ENCODE measurements around the gene MVB12B. TPM values are rescaled to one million over a fixed set of nuclear protein-coding genes. Genes with fewer than 3 reads are reported as not detected.

MVB12B gene
- total RNA-seq, 1 donor from 2014 or later = 22.2 TPM

DNA sequence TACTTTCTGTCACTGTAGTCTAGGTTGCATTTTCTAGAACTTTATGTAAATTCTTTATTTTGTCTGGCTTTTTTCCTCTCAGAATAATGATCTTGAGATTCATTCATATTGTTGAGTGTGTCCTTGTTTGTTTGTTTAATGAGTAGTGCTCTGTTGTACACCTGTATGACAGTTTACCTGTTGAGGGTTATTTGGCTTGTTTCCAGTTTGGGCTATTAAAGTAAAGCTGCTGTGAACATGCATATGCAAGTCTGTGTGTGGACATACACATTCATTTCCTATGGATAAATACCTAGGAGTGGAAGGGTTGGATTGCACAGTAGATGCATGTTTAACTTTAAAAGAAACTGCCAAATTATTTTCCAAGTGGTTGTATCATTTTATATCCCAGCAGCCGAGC lies 30.4 kb downstream of the MVB12B start:
- no peak for DNase-seq (ENCODE audit: low spot score)

DNA sequence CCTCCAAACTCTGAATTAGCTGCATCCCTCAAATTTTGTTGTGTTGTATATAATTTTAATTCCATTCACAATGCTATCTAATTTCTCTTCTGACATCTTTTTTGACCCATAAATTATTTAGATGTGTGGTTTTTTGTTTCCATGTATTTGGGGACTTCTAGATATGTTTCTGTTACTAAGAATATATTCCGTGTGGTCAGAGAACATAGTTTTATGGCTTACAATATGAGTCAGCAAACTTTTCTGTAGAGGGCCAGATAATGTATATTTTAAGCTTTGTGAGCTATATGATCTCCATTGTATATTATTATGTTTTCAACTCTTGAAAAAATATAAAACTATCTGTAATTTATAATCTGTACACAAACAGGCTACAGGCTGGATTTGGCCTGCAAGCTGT lies 33.4 kb downstream of the MVB12B start:
- DNase-seq (ENCODE audit: low spot score) = no peak

DNA sequence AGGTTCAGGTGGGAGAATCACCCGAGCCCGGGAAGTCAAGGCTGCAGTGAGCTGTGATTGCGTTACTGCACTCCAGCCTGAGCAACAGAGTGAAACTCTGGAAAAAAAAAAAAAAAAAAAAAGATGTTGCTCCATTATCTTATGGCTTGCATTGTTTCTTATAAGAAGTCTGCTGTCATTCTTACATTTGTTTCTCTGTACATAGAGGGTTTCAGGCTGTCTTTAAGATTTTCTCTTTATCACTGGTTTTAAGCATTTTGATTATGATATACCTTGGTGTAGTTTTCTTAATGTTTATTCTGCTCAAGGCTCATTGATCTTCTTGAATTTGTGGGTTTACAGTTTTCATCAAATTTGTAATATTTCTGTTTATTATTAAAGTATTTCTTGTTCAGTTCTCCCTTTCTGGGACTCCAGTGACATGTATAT lies 35.2 kb downstream of the MVB12B start:
- DNase-seq (ENCODE audit: low spot score) = no peak

DNA sequence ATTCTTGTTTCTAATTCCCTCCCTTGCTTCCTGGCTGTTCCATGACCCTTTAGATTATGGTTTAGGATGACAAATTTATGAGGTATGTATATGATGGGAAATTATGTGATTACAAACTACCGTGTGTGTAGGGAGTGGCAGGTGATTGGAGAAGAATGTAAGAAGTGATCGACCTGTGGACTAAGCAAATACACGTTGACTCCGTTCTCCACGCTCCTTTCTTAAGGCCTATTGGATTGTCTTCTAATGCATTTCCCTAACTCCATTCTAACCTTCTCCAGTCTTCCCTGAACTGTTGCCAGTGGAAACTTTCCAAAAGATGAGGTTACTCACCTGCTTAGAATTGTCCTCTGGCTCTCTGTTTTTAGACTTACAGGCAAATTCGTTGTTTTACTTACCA lies 36.6 kb downstream of the MVB12B start:
- DNase-seq (ENCODE audit: low spot score) = no peak

DNA sequence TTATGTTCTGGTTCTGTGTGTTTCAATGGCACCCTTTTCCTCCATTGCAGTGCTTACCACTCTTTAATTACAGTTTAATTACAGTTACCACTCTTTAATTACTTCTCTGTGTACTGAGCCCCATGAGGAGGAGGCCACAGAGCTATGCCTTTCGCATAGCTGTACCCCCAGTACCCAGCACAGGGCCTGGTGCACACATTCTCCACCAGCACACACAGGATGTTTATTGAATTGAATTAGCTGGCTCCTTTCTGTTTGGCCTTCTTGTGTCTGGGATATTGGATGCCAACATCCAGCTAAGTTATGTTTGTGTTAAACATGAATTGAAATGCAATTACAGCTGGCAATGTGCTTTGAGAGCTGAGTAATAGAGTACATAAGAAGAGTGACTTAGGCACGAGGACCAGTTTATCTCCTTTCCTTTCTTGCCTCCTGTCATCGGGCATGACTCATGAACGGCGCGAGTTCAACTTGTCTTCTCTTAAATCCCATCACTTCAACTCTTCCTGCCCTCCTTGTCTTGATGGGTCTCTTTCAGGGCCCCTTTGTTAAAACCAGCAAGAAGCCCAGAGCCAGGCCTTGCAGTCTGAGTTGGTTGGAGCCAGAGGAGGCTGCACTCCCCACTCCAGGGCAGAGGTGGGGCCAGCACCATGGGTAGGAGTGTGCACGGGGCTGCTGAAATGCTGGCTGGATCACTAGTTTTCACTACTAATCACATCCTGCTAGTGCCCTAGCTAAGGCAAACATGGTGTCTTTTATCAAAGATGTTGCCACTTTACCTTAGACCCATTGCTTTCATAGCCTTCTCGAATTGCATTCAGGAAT lies 37.4 kb downstream of the MVB12B start:
- no peak for DNase-seq (ENCODE audit: low spot score)

DNA sequence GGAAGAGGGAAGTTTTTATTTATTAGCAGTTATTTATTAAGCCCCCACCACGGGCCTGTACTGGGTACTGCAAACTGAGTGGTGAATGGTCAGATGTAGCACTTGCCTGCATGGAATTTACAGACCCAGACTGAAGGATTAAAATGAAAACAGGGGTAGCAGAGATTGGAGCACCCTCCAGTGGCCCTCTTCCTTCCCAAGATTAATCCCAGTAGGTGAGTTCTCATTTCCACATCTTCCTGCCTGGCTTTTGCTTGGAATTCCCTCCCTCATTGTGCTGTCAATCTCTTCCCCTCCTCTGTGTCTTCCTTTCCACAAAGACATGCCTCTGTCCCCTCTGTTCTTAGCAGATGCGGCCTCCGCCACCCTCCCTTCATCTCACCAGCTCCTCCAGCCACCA lies 39.2 kb downstream of the MVB12B start:
- DNase-seq (ENCODE audit: low spot score) = no peak

DNA sequence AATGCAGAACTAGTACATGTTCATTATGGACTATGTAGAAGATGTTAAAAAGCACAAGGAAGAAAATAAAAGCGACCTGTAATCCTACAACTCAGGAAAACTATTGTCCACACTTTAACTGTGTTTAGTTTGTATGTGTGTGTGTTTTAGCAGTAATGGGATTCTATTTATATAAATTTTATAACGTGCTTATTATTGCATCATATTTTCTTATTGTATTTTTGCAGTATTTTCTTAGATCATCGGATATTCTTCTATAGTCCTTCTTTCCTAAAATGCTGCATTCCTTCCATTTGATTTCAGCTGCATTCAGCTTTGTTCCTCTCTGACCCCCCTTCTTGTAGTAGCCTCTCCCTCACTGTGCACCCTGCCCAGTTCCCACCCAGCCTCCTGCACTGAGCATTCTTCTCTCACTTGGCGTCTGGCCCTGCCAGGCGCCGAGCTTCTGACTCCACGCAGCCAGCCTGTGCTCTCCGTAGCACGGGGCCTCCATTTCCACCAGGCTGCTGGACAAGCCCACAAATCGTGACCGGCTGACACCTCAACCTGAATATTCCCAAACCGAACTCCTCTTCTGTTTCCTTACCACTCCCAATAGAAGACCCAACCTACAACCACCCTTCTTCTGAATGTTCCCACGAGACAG lies 39.9 kb downstream of the MVB12B start:
- DNase-seq (ENCODE audit: low spot score) = no peak

DNA sequence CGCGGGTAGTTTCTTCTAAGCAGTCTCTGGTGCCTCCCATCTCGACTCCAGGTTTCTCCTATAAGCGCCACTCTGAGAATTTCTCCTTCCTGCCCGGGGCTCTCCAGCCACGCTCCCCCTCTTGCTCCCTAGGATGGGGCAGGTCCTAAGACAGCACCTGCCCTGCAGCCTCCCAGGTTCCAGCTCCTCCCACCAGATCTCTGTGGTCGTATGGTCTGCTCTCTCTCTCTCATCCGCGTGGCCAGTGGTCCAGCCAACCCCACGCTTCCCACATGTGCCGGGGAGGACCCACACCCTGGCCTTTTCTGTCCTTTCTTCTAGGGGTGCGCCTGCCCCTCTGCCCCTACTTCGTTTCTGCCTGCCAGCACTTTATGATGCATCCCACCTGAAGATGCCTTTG lies 40.5 kb downstream of the MVB12B start:
- DNase-seq (ENCODE audit: low spot score) = no peak

DNA sequence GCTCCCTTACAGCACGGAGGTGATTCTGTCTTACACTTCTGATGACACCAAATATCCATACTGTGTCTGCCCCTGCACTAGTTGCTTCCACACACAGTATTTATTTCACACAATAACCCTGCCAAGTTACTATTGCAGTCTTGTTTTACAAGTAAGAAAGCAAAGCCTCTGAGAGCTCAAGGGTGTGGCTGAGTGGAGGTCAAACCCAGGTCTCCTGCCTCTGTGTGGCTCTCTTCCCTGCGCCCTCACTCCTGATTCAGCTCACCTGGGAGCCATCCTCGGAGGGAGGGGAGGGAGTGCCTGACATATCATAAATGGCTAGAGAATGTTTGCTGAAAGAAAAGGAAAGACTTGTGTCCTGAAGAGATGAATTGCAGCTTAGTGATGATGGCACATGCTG lies 41.0 kb downstream of the MVB12B start:
- no peak for DNase-seq (ENCODE audit: low spot score)

DNA sequence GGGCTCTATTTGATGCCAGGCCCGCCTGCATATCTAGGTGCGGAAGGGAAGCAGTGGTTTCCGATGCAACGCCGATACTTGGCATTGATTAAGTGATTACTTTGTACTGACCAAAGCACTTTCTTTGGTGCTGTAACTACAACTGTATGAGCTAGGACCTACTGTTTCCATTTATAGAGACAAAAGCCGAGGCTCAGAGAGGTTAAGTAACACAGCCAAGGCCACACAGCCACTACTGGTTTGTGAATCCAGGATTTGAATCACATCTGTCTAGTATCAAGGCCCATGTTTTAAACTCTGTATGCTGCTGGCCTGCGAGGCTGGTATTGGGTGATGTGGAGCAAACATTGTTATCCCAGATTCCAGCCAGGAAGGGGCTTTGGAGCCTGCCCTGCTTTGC lies 41.4 kb downstream of the MVB12B start:
- DNase-seq (ENCODE audit: low spot score) = no peak

DNA sequence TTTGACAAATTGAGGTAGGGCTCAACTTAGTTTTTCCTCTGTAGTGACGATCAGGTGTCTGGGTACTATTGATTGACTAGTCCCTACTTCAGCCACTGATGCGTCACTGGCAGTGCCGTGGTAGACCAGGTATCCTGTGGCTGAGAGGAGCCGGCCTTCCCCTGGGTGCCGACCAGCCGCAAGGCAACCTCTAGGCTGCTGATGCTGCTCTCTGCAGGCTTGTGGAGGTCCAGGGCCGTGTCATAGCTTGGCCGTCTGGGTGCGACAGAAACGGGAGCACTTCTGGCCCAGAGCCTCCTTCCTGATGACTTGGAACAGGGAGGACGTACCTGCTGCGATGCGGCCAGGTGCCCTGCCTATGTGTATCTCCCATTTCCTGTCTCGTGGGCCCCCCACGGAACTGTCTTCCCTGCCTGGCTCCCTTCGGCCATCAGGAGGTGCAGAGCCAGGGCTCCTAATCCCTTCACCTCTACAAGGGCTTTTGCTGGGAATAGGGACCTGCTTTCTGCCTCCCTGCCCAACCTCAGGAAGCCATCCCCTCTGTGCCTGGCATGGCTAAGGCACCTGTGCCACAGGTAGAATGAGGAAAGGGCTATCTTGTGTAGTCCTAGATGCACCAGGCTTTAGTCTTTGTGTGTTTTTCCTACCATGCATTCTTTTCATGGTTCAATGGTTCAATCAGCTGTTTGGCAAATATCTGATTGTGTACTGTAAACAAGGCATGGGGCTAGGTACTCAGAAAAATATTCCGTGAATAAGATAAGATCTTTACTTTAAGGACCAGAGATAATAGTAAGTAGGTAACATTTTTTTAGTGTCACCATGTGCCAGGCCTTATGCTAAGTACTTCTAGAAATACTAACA lies 44.6 kb downstream of the MVB12B start:
- DNase-seq (ENCODE audit: low spot score) = no peak

DNA sequence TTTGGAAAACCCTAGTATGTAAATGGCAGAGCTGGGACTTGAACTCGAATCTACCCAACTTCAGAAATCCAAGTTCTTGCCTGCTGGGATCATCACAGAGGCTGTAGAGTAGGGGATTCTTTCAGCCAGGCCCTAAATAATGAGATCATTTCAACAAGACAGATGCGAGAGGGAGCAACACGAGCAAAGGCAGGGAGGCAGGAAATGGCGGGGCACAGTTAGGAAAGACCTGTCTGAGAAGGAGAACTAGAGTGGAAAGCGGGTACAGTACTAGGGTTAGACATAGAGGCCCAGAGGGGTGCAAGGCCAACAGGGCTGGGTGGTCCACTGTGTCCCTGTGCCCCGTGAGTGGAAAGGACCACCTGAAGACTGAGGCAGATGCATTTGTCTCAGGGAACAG lies 46.1 kb downstream of the MVB12B start:
- no peak for DNase-seq (ENCODE audit: low spot score)

DNA sequence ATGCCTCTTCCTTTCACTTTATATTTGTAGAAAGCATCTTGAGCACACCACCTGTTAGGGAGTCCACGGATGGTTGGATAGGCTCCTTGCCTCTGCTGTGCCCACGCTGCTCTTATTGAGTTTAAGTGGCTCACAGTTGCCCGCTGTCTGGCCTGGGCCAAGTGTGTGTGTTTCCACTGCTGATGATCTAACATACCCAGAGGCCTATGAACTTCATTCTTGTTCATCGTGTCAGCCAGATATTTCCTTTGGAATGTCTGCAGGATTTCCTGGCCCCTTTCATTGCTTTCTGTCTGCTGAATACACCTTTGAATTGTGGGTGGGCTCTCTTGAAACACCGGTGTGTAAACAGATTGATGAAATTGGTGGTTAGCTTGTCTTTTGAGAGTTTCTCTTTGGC lies 46.6 kb downstream of the MVB12B start:
- no peak for DNase-seq (ENCODE audit: low spot score)

DNA sequence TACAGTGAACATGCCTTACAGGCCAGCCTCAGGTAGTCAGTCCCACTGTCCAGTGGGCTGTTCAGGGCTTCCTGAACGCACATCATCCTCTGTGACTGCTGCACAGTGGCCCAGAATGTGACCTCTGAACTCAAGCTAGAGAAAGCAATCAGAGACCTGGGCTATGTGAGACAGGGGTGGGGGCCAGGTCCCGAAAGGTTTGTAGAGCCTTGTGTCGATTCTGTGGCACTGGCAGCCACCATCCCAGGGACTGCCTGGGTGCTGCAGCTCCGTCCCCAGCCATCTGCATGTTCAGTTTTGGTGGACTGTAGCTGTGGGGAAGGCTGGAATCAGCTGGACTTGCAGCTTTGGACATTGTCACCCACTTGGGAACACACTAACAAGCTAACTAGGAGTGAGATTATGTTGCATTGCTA lies 47.7 kb downstream of the MVB12B start:
- no peak for DNase-seq (ENCODE audit: low spot score)

DNA sequence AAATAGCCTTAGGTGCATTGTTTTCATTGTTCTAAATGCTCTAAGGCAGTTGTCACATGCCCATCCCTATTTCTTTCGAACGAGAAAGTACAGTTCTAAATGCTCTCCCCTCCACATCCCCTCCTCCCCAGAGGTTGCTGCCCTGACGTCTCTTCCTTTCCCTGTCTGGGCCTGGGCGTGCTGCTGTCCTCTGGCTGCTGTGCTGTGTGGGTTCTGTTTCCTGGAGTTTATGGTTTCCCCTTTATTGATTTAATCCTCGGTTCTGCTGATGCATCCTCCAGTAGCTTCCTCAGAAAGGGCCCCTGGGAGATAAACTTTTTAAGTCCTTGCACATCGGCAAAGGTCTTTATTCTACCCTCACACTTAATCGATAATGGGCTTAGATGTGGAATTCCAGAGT lies 48.8 kb downstream of the MVB12B start:
- no peak for DNase-seq (ENCODE audit: low spot score)

DNA sequence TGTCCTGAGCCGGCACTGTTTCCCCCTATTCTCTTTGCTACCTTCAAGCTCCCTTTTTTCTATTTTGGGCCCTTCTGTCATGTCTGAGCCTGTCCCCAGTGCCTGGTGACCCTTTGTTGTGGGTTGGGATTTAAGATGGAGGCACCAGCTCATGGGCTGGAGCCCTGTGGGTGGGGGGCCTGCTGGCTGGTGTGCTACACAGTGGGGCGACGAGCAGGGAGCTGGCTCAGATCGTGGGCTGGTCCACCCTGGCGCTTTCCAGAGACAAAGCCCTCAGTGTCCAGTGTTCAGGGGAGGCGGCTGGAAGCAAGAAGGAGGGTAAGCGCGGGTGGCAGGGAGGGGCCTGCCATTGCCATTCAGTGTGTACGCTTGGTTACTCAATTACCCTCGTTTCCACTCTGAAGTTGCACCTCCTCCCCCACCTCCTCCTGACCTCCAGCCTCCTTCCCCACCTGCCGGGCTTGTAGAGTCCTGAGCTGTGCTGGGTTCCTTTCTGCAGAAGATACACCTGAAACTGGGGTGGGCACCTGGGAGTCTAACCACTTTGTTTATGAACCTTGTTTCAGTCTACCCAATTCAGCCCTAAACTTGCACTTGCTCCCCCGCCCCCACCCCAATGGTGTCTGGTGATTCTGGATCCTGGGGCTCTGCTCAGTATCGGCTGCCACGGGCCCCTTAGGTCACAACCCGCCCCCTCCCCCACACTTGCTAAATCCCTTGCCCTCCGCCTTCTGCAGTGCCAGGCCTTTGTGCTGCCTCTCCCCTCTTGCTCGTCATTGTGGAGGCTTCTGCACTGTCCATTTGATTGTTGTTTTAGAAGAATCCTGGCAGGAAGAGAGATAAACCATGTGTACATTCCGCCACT lies 49.9 kb downstream of the MVB12B start:
- DNase-seq (ENCODE audit: low spot score) = no peak

DNA sequence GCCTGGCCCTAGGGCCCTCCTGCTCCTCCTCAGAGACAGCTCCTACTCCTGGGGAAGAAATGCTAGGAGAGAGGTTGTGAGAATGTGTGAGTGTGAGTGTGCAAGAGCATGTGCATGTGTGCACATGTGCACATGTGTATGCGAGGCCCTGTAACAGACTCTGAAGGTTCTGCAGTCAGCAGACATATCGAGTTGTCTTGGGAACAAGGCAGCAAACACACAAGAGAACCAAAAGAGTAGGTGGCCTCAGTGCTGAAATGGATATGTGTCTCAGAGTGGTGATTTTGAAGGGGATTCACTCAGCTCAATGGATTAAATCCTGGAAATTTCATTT lies 50.5 kb downstream of the MVB12B start:
- DNase-seq (ENCODE audit: low spot score) = no peak

DNA sequence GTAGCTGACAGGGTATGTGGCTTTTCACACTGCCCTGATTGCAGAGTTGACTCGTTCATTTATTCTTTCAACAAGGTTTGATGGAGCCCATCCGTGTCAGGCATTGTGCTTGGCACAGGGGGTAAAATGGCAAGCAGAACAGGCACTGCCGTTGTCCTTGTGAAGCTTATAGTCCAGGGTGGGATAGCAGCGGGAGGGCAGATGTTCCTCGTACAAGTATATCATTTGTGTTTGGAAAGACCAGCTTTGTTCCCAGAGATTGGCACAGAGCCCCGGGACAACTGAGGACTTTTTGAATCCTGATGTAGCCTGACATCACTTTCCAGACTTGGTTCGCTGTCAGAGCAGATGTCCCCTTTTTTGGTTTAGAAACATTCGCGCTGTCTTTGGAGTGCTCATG lies 50.9 kb downstream of the MVB12B start:
- DNase-seq (ENCODE audit: low spot score) = no peak

DNA sequence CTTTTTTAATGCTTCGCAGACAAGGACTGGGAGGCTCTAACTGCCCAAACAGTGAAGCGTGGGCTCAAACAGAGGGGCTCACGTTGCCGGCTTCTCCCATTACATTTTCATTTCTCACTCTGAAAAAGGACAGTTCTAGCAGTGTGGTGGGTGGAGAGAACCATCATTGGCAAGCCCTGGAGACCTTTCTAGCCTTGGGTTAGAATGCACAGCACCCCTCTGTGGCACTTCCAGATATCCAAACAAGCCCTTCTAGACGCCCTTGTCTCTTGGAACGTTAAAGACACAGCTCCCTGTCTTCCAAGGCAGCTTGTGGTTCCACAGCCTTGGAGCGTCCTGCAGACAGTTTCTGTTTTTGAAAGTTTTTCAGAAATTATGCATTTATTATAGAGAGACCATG lies 52.1 kb downstream of the MVB12B start:
- no peak for DNase-seq (ENCODE audit: low spot score)

DNA sequence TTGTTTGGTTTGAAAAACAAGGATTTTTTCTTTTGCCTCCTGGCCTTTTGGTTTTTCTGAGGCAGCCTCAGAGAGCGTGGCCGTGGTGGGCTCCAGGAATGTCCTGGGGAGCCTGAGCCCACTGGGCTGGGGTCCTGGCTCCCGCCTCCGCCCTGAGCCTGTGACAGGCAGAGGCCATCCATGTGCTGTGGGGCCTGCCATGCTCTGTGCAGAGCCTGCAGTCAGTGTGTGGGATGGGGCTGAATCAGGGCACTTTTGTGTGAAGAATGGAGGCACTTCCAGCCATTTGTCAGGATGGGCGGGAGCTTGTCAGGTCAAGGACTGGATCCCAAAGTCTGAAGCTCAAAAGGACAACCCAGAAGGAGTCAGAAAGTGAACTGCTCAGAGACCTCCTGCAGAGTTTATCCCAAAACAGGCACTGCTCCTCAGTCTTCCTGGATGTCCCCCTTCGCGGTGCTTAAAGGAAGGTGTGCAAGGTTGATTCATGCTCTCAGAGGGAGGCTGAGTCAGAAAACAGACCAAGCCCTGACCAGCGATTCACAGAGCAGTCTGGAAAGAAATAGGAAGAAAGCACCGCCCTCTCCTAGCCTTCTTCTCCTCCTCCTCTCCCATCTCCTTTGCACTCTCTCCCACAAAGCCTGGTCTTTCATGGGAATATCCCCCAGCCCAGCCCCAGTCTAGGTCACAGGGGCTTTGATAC lies 53.2 kb downstream of the MVB12B start:
- DNase-seq (ENCODE audit: low spot score) = no peak

DNA sequence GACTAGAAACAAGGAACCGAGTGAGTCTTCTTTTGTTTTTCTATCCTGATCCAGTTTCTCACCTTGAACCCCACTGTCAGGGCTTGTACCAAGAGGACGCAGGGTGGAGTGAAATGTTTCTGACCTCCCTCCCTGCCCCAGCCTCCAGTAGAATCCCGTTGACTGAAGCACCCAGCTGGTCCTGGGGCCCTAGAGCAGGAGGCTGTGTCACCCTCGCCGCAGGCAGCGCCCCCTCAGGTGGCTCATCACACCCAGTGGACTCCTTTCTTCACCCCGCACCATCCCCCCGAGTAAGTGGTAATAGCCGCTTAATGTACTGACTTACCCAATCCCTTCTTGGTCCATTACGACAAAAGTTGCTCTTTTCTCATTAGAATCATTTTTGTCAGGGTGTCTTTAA lies 53.8 kb downstream of the MVB12B start:
- no peak for DNase-seq (ENCODE audit: low spot score)

Data from mesenteric fat pad (tissue), 1 donor.